HG02970 (cell line): ENCODE measurements around the gene MRPS34.
"Not testable (repeated sequence)": the region's sequence is repeated elsewhere in the genome, so short reads cannot be mapped to it uniquely, and the experiment has no call there.

ENCODE experiments used
- ATAC-seq: cut with Tn5 transposase; IDR thresholded peaks from one replicate; pipeline ENCODE4 v1.9.1; 2021; ENCODE audit warnings: mild to moderate bottlenecking, moderate library complexity, moderate number of reproducible peaks; ENCODE audit not compliant: unreplicated experiment, low FRiP score

The MRPS34 gene

GRCh38 chr16:1757714-1758461, 15.0 kb downstream of the MRPS34 start:
- no peak for ATAC-seq

- no peak for ATAC-seq
These were observed 18.7 kb downstream of the MRPS34 start for GRCh38 chr16:1754204-1754603.

GRCh38 chr16:1752853-1753252, 20.1 kb downstream of the MRPS34 start:
- ATAC-seq: no peak

- no peak for ATAC-seq
These were observed 21.0 kb downstream of the MRPS34 start for GRCh38 chr16:1751946-1752345.

- no peak for ATAC-seq
These were observed 23.5 kb downstream of the MRPS34 start for GRCh38 chr16:1749152-1750117.

- ATAC-seq: no peak
These were observed 25.0 kb downstream of the MRPS34 start for GRCh38 chr16:1747934-1748333.

- no peak for ATAC-seq
These were observed 26.2 kb downstream of the MRPS34 start for GRCh38 chr16:1746693-1747195.

- no peak for ATAC-seq
These were observed 26.8 kb downstream of the MRPS34 start for GRCh38 chr16:1745900-1746692.

GRCh38 chr16:1745181-1745899, 27.6 kb downstream of the MRPS34 start:
- ATAC-seq: no peak

GRCh38 chr16:1744338-1744840, 28.5 kb downstream of the MRPS34 start:
- no peak for ATAC-seq

- no peak for ATAC-seq
These were observed 29.3 kb downstream of the MRPS34 start for GRCh38 chr16:1743376-1744337.

GRCh38 chr16:1741553-1742165, 31.3 kb downstream of the MRPS34 start:
- no peak for ATAC-seq

- ATAC-seq: no peak
These were observed 32.0 kb downstream of the MRPS34 start for GRCh38 chr16:1740781-1741490.

GRCh38 chr16:1740234-1740633, 32.7 kb downstream of the MRPS34 start:
- no peak for ATAC-seq

- no peak for ATAC-seq
These were observed 38.1 kb downstream of the MRPS34 start for GRCh38 chr16:1734816-1735215.

- ATAC-seq: no peak
These were observed 38.8 kb downstream of the MRPS34 start for GRCh38 chr16:1734123-1734522.

- not testable (repeated sequence) for ATAC-seq
These were observed 40.4 kb downstream of the MRPS34 start for GRCh38 chr16:1732551-1732987.
